ENCODE measurements around the gene YBEY.

Gene YBEY

DNA sequence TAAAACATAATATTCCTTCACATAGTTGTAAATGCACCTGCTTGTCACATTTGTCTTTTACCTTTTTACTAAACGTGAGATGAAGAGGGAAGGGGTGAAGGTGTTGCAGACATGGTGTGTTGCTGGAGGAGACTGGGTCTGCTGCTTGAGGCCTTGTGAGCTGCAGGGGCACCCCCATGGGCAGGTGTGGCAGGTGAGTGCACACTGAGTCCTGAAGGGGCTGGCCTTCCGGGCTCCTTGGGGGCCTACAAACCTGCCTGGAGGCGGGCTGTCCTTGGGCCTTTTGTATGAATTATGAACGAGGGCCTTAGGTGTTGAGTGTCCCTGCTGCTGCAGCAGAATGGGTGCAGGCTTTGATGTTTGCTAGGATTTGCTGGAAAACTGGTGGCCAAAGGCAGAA lies 41.6 kb downstream of the YBEY start:
- DNase-seq (ENCODE audit: low read depth in 2 of 2): no peak

GRCh38 chr21:46328151-46328550 lies 42.0 kb downstream of the YBEY start:
- DNase-seq (ENCODE audit: low read depth in 2 of 2): no peak

- no peak for DNase-seq (ENCODE audit: low read depth in 2 of 2)
Observed at GRCh38 chr21:46329796-46330195, 43.7 kb downstream of the YBEY start.

DNA sequence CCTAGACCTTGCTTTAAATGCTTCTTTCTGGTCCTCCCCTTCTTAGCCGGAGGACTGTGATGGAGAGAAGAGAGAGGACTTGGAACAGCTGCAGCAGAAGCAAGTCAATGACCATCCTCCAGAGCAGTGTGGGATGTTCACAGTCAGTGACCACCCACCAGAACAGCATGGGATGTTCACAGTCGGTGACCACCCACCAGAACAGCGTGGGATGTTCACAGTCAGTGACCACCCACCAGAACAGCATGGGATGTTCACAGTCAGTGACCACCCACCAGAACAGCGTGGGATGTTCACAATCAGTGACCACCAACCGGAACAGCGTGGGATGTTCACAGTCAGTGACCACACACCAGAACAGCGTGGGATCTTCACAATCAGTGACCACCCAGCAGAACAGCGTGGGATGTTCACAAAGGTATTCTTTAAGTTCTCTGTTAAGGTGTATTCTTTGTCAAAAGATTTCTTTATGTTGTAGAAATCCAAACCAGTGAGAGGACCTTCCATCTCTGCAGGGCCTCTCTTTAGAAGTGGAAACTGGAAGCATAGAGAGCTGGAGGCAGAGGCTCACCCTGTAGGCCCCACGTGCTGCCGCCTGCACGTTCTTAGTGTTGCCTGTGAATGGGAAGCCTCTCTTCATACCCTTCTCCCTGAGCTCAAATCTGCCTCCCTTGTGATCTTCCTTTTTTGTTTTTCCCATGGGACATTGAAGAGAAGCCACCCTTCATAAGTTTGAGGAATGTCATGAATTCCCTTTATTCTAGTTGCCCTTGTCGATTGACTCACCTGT lies 48.4 kb downstream of the YBEY start:
- no peak for DNase-seq (ENCODE audit: low read depth in 2 of 2)

DNA sequence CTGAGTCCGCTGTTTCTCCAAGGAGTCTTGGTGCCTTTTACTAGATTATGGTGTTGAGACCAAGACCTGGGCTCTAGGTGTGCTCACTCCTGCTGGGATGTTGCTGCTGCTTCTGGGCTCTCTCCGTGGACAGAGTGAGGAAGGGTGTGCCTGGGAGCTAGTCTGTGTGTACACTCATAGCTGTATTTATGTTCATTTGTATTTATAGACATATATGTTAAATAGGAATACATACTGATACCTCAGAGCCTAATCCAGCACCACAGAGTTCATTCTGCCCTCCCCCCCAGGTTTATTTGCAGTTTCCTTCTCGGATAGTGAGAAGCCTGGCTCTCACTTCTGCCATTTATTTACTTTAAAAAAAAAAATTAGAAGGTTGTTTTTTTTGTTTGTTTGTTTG lies 50.5 kb downstream of the YBEY start:
- no peak for DNase-seq (ENCODE audit: low read depth in 2 of 2)

DNA sequence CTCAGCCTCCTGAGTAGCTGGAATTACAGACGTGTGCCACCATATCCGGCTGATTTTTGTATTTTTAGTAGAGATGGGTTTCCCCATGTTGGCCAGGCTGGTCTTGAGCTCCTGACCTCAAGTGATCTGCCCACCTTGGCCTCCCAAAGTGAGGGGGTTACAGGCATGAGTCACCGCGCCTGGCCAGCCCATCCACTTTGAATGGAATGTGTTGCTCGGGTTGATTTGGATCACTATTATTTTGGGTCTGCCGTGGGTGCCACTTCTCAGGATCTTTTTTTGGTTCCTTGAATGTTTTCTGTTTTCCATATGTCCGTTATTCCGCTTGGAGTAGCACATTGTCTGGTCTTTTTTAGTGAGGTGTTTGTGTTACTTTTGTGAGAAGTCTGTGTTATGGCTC lies 54.9 kb downstream of the YBEY start:
- no peak for DNase-seq (ENCODE audit: low read depth in 2 of 2)

DNA sequence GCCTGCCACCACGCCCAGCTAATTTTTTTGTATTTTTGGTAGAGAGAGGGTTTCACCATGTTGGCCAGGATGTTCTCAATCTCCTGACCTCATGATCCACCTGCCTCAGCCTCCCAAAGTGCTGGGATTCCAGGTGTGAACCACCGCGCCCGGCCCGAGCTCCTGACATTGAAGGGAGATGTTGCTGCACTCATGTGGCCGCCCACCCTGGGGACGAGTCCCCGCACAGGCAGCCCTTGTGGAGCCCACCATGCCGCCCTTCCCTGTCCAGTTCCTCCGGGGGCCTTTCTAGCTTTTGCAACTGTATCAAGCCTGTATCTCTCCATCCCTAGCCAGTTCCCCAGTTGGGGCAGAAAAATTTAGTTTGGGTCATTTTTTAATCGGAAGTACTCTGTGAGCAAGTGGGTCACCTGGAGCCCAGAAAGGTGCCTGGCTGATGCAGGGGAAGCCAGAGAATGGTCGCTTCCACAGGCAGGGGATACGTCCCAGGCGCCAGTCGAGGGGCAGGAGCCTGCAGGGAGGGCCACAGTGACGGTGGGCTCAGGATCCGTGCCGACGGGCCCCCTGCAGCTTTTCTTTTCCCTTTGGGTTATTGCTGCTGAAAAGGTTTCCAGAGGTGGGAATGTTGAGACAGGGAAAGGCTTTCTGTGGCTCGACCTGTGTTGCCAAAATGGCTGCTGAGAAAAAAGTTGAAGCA lies 58.2 kb downstream of the YBEY start:
- DNase-seq (ENCODE audit: low read depth in 2 of 2): no peak

GRCh38 chr21:46345861-46346260 lies 59.7 kb downstream of the YBEY start:
- DNase-seq (ENCODE audit: low read depth in 2 of 2): no peak

- DNase-seq (ENCODE audit: low read depth in 2 of 2): no peak
Observed at GRCh38 chr21:46346296-46347202, 60.4 kb downstream of the YBEY start.

DNA sequence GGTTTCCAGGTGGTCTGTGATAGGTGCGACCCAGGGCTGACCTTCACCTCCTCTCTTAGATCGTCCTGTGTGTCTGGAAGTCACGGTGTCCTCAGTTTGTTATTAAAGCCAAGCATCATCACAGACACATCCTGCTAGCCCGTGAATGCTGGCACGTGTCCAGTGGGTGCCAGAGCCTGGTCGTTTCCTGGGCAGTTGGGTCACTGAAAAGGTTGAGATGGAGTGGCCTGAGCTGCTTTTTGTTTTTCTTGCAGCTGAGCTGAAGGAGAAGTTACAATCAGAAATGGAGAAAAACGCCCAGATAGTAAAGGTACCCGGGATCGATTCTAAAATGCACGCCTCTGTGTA lies 61.0 kb downstream of the YBEY start:
- no peak for DNase-seq (ENCODE audit: low read depth in 2 of 2)

All from stimulated activated CD8-positive, alpha-beta memory T cell treated with anti-CD3 and anti-CD28 coated beads, Interleukin-7, amount 100 ng/mL, for 1 hour (primary cell).